HG02678 (cell line): ENCODE measurements around the gene ARFGAP1.
"Not testable (repeated sequence)": the region's sequence is repeated elsewhere in the genome, so short reads cannot be mapped to it uniquely, and the experiment has no call there.

Experiments used
- ATAC-seq: cut with Tn5 transposase; IDR thresholded peaks from one replicate; pipeline ENCODE4 v1.9.1; 2021; ENCODE audit warnings: mild to moderate bottlenecking, moderate library complexity; ENCODE audit not compliant: unreplicated experiment

Gene ARFGAP1

DNA sequence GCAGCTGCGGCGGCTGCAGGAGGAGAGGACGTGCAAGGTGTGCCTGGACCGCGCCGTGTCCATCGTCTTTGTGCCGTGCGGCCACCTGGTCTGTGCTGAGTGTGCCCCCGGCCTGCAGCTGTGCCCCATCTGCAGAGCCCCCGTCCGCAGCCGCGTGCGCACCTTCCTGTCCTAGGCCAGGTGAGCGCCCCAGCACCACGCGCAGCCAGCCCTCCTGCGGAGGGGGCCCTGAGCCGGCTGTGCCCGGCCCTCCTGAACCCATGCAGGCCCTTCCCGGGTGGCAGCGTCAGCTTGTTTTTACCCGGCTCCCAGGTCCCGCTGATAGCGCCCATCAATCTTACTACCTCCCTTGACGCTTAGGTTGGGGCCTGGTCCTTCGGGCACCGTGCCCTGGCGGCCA, 33.2 kb upstream of the ARFGAP1 start:
- ATAC-seq: no peak

- no peak for ATAC-seq
These were observed 32.6 kb upstream of the ARFGAP1 start for GRCh38 chr20:63240004-63240403.

GRCh38 chr20:63241272-63241671, 31.3 kb upstream of the ARFGAP1 start:
- no peak for ATAC-seq

- ATAC-seq: no peak
These were observed 29.9 kb upstream of the ARFGAP1 start for GRCh38 chr20:63242736-63243135.

- no peak for ATAC-seq
These were observed 28.9 kb upstream of the ARFGAP1 start for GRCh38 chr20:63243604-63244247.

- no peak for ATAC-seq
These were observed 28.1 kb upstream of the ARFGAP1 start for GRCh38 chr20:63244468-63244867.

- ATAC-seq: no peak
These were observed 25.9 kb upstream of the ARFGAP1 start for GRCh38 chr20:63246490-63247288.

DNA sequence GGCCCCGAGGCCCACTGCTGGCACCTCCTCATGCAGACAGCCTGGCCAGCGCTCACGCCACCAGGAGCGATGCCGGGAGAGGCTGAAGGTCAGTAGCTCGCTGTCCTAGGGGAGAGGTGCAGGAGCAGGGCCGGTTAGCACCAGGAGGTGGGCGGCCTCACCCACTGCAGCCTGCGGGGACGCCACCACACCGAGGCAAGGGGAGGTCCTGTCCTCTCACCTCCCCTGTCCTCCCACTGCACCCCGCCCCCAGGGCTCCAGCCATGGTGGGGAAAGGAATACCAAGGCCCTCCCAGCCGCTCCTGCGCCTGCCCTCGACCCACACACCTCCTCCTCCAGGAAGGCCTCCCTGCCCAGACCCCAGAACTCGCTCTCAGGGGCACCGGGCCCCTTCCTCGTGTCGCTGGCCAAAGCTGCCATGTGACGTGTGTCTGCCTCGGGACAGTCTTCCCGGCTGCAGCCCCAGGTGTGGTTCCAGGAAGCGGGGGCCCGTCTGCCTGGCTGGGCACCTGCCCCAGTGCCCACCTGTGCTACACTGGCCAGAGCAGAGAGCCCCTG, 24.9 kb upstream of the ARFGAP1 start:
- ATAC-seq: no peak

DNA sequence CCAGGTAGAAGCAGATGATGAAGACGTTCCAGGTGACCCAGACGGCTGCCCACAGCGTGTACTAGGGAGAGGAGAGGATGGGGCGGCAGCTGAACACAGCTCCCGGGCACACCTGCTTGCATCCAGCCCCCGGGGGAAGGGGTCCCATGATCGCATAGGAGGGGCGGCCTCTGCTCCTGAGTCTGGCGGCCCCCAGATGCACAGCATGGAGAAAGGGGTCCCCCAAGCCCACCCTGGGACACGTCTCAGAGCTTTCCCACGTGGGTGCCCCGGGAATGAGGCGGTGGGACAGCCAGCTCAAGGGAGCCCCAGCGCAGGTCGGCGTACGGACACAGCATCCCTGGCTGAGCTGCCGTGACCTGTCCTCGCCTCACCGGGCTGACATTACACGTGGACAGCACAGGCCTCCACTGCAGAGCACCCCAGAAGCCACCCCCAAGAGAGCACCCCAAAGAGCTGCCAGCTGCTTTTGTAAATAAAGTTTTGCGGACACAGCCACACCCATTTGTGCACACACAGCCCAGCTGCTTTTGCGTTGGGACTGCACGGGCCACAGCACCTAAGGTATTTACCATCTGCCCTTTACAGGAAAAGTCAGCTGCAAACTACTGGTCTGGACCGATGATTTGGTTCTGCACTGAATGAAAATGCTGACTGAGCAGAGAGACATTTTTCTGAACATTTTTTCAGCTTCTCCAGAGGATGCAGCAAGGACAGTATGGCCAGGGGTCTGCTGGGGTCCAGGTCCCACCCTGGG, 23.6 kb upstream of the ARFGAP1 start:
- no peak for ATAC-seq

DNA sequence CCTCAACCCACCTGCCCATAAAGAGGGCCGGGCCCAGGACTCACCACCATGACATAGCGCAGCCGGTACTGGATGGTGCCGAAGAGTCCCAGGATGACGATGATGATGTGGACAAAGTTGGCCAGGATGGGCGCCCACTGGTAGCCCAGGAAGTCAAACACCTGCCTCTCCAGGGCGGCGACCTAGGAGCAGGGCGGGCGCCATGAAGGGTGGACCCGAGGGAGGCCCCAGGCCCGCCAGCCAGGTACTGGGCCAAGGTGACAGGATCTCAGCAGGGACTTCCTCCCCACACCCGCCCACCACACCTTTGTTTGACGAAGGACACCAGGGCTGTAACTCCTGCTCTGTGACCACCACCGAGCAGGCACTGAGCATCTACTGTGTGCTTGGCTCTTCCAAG, 22.7 kb upstream of the ARFGAP1 start:
- ATAC-seq: no peak

- not testable (repeated sequence) for ATAC-seq
These were observed 21.3 kb upstream of the ARFGAP1 start for GRCh38 chr20:63251350-63251749.

- ATAC-seq: no peak
These were observed 20.3 kb upstream of the ARFGAP1 start for GRCh38 chr20:63252284-63252711.

GRCh38 chr20:63253065-63253437, 19.6 kb upstream of the ARFGAP1 start:
- ATAC-seq: no peak

GRCh38 chr20:63253438-63254231, 19.0 kb upstream of the ARFGAP1 start:
- ATAC-seq: no peak

DNA sequence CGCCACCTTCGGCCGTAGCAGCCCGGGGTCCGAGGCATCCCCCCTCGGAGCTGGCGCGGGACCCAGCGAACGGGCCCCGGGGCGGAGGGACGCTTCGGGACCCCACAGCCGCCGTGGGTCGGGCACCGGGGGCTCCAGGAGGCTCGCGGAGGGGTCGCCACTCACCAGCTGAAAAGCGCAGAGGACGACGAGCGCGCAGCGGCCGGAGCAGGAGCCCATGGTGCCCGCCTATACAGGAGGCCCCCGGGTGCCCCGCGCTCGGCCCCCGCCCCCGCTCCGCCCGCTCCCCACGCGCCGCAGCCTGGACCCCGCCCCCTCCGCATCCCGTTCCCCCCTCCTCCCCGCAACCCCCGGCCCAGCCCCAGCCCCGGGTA, 18.4 kb upstream of the ARFGAP1 start, which contains the start of gene NKAIN4:
TSS of gene NKAIN4 (minus strand) at position 232 of the 374 bp plus-strand sequence. CDS start at position 219, 13 bp downstream.
- ATAC-seq: no peak

DNA sequence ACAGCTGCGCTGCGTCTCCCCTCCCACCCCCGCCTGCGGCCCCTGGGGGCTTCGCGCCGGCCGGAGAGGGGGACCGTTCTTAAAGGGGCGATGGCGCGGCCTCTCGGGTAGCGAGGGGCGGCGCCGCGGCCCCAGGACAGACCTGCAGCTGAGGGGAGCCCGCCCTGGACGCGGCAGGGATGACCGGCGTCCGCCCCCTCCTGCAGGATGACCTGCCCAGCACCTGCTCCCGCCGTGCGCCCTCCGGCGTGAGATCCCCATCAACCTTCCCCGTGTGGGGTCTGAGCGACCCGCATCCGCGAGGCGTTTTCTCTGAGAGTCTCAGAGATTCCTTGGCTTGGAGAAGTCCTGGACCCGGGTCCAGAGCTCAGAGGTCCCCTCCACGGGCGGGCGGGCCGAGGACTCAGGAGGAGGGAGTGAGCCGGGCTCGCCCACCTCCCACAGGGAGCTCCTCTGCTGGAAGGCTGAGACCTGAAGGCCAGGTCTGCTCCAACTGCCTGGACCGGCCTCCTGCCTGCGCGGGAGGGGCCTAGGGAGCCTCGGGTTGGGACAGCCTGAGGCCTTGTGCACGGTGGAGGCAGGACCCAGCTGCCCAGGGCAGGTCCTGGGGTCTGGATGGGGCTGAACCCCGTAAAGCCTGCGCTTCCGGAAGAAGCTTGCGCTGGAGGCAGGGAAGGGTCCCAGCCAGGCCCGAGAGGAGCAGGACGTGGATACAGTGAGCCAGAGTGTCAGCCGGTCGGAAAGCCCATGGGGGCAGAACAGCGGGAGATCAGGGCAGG, 17.8 kb upstream of the ARFGAP1 start:
- ATAC-seq: no peak

GRCh38 chr20:63255931-63256704, 16.5 kb upstream of the ARFGAP1 start:
- ATAC-seq: no peak

GRCh38 chr20:63256954-63257353, 15.7 kb upstream of the ARFGAP1 start:
- no peak for ATAC-seq

GRCh38 chr20:63257629-63258028, 15.0 kb upstream of the ARFGAP1 start:
- no peak for ATAC-seq
